OCI-LY3 (cell line): Measurements from ENCODE around the gene DENND11.

ENCODE experiments used
- H2AFZ ChIP-seq: fragments of 200-600, 300-600 bp; shearing (Covaris generic); 2 replicates; pipeline ENCODE4 v1.6.0; 2014; ENCODE audit warnings: antibody characterized with exemption, low read depth, low read length
- H3K27ac ChIP-seq: fragments of 200-600, 300-600 bp; sonication (generic); 2 replicates; pipeline ENCODE4 v1.5.1; 2014; ENCODE audit warnings: mild to moderate bottlenecking, low read length, moderate library complexity, mixed read lengths
- H3K27me3 ChIP-seq: fragments of 200-600, 300-600 bp; sonication (generic); 2 replicates; pipeline ENCODE4 v1.6.1; 2014; ENCODE audit warnings: low read depth, low read length, mixed read lengths
- H3K36me3 ChIP-seq: fragments of 200-600, 300-600 bp; sonication (generic); replicated peaks from 2 replicates; pipeline ENCODE3; 2014; ENCODE audit warnings: low read depth, low read length, mixed read lengths
- H3K4me1 ChIP-seq: fragments of 300-600, 200-600 bp; sonication (generic); 2 replicates; pipeline ENCODE4 v1.6.1; 2014; ENCODE audit warnings: low read length, mixed read lengths
- H3K4me2 ChIP-seq: fragments of 200-600, 300-600 bp; sonication (generic); 2 replicates; pipeline ENCODE4 v1.6.1; 2014; ENCODE audit warnings: low read length, mixed read lengths
- H3K4me3 ChIP-seq: fragments of 300-600, 200-600 bp; sonication (generic); 2 replicates; pipeline ENCODE4 v1.5.1; 2014; ENCODE audit warnings: antibody characterized with exemption, mild to moderate bottlenecking, low read length, moderate library complexity
- H3K79me2 ChIP-seq: fragments of 300-600, 200-600 bp; shearing (Covaris generic); 2 replicates; pipeline ENCODE4 v1.6.1; 2014; ENCODE audit warnings: mild to moderate bottlenecking, low read length, mixed read lengths
- H3K9ac ChIP-seq: fragments of 300-600, 200-600 bp; shearing (Covaris generic); 2 replicates; pipeline ENCODE4 v1.6.0; 2014; ENCODE audit warnings: mild to moderate bottlenecking, low read length, moderate library complexity
- H3K9me3 ChIP-seq: fragments of 200-600, 300-600 bp; shearing (Covaris generic); 2 replicates; pipeline ENCODE4 v1.6.1; 2014; ENCODE audit warnings: low read length, mixed read lengths; ENCODE audit not compliant: insufficient read depth
- H4K20me1 ChIP-seq: fragments of 200-600, 300-600 bp; sonication (generic); 2 replicates; pipeline ENCODE4 v1.6.1; 2016; ENCODE audit warnings: low read length, mixed read lengths; ENCODE audit not compliant: insufficient read depth
- EZH2phosphoT487 ChIP-seq: fragments of 200-600 bp; shearing (Covaris generic); IDR thresholded peaks from 2 replicates; pipeline ENCODE4 v1.6.1; 2018; ENCODE audit warnings: antibody characterized with exemption, mixed run types, low read depth
- TF ChIP-seq, protein P1 (sequence below): fragments of 200-600, 300-600 bp; sonication (generic); IDR thresholded peaks from 2 replicates; pipeline ENCODE4 v1.5.1; 2014; ENCODE audit warnings: antibody characterized with exemption, low read length, low read depth

DENND11 gene

GRCh38 chr7:141739250-141739649, 37.3 kb upstream of the DENND11 start:
- Histone ChIP-seq H4K20me1 (no peaks in the 10 kb centered on the region), H3K36me3 (peaks cover 33% of the 10 kb centered on the region), H3K27ac (no peak overlapping the region), H2AFZ (no peak overlapping the region), H3K4me3 (peak overlapping the region; percentile 81), H3K27me3 (no peaks in the 10 kb centered on the region), H3K9ac (peak overlapping the region; percentile 82), H3K4me1 (peaks cover 17% of the 10 kb centered on the region), H3K9me3 (no peaks in the 10 kb centered on the region), H3K4me2 (peak overlapping the region; percentile 78), H3K79me2 (peaks cover 42% of the 10 kb centered on the region)
- TF ChIP-seq, protein P1, sequence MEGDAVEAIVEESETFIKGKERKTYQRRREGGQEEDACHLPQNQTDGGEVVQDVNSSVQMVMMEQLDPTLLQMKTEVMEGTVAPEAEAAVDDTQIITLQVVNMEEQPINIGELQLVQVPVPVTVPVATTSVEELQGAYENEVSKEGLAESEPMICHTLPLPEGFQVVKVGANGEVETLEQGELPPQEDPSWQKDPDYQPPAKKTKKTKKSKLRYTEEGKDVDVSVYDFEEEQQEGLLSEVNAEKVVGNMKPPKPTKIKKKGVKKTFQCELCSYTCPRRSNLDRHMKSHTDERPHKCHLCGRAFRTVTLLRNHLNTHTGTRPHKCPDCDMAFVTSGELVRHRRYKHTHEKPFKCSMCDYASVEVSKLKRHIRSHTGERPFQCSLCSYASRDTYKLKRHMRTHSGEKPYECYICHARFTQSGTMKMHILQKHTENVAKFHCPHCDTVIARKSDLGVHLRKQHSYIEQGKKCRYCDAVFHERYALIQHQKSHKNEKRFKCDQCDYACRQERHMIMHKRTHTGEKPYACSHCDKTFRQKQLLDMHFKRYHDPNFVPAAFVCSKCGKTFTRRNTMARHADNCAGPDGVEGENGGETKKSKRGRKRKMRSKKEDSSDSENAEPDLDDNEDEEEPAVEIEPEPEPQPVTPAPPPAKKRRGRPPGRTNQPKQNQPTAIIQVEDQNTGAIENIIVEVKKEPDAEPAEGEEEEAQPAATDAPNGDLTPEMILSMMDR = no peak
- no peak for TF ChIP-seq EZH2phosphoT487

- TF ChIP-seq, protein P1 = no peak
- TF ChIP-seq EZH2phosphoT487 = no peak
- Histone ChIP-seq H3K79me2 (peaks cover 42% of the 10 kb centered on the region), H3K4me2 (peak overlapping the region; percentile 78), H4K20me1 (no peaks in the 10 kb centered on the region), H3K9me3 (no peaks in the 10 kb centered on the region), H2AFZ (no peak overlapping the region; the same call in 1 of the 2 replicates), H3K4me3 (peak overlapping the region; percentile 81), H3K9ac (peak overlapping the region; percentile 82), H3K27me3 (no peaks in the 10 kb centered on the region), H3K36me3 (peaks cover 26% of the 10 kb centered on the region), H3K27ac (peak overlapping the region; percentile 70), H3K4me1 (peaks cover 17% of the 10 kb centered on the region)
Measured at GRCh38 chr7:141738592-141739013, 36.6 kb upstream of the DENND11 start.

DNA sequence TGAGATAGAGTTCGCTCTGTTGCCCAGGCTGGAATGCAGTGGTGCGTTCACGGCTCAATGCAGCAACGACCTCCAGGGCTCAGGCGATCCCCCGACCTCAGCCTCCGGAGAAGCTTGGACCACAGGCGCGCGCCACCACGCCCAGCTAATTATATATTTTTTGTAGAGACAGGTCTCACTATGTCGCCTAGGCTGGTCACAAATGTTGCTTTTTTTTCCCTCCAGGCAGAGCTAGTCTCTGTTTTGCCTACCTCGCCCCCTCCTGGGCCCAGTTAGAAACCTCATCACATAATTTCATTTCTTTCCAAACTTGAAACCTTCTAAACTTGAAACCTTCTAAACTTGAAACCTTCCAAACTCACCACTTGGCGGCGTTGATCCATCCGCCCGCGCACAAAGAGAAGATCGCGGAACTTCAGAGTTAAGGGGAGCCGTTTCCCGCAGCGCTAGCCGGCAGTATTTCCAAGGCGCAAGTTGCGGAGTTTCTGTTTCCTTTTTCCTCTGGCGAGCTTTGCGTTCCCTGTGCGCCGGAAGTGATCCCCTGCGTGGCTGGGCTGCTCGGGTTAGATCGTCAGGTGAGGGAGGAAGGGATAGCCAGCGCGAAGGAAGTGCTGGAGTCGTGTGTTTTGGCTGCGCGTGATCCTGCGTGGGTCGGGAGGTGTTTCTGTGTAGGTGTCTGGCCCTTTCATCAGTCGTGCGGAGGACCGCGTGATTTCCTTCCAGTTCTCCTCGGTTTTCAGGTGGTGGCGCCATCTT, 36.0 kb upstream of the DENND11 start, which contains the start of gene SSBP1:
Gene SSBP1 (plus strand): TSS at position 523 of the 756 bp plus-strand sequence. CDS start 809 bp downstream, outside the sequence.
- Histone ChIP-seq H4K20me1 (no peaks in the 10 kb centered on the region), H3K4me3 (peak within 1 kb of the TSS; percentile 81), H3K4me2 (peak within 1 kb of the TSS; percentile 87), H3K9me3 (no peaks in the 10 kb centered on the region), H3K4me1 (peaks cover 17% of the 10 kb centered on the region), H3K9ac (peak within 1 kb of the TSS; percentile 82), H3K79me2 (peaks cover 42% of the 10 kb centered on the region), H2AFZ (peak within 1 kb of the TSS; percentile 96), H3K27me3 (no peaks in the 10 kb centered on the region), H3K36me3 (peaks cover 20% of the 10 kb centered on the region), H3K27ac (peak within 1 kb of the TSS; percentile 70)
- no peak for TF ChIP-seq EZH2phosphoT487
- TF ChIP-seq, protein P1 = peak; percentile 86

DNA sequence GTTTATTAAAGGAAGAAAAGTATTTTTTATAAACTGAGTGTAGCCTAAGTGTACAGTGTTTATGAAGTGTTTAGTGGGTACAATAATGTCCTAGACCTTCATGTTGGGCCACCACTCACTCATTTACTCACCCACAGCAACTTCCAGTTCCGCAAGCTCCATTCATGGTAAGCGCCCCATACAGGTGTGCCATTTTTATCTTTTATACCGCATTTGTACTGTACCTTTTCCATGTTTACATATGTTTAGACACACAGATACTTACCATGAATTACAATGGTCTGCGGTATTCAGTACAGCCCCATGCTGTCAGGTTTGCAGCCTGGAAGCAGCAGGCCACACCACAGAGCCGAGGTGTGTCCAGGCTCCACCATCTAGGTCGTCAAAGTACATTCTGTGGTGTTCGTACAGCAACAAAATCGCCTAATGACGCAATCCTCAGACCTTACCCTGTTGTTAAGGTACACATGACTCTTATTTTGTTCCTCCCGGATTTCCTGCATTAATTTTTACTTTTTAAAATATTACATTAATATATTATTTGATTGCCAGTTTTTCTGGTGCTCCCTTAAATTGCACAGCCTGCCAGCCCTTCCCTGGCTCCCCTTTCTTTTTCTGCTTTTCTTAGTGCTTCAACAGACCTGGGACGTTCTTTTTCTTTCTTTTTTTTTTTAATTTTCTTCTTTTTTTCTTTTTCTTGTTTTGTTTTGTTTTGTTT, 35.3 kb upstream of the DENND11 start:
- H3K9ac ChIP-seq = peak overlapping the region; percentile 74
- no peaks in the 10 kb centered on the region for H3K27me3 ChIP-seq
- H4K20me1 ChIP-seq = no peaks in the 10 kb centered on the region
- peak overlapping the region; percentile 70 for H3K27ac ChIP-seq
- peak overlapping the region; percentile 81 for H3K4me3 ChIP-seq
- no peaks in the 10 kb centered on the region for H3K9me3 ChIP-seq
- peaks cover 42% of the 10 kb centered on the region for H3K79me2 ChIP-seq
- peaks cover 16% of the 10 kb centered on the region for H3K36me3 ChIP-seq
- peak overlapping the region; percentile 96 for H2AFZ ChIP-seq
- no peak for TF ChIP-seq EZH2phosphoT487
- TF ChIP-seq, protein P1 = no peak
- peak overlapping the region; percentile 87 for H3K4me2 ChIP-seq
- peaks cover 17% of the 10 kb centered on the region for H3K4me1 ChIP-seq
